LNCAP (cell line): Measurements from ENCODE around the gene ORM1.

ENCODE experiments used
- TF ChIP-seq, protein P1 (sequence below): fragments of 450-650 bp; IDR thresholded peaks from 2 replicates; pipeline ENCODE4 v1.5.1; 2017; ENCODE audit warnings: mild to moderate bottlenecking

Gene ORM1

GRCh38 chr9:114356792-114357191 is 33.9 kb downstream of the ORM1 start:
- TF ChIP-seq, protein P1, sequence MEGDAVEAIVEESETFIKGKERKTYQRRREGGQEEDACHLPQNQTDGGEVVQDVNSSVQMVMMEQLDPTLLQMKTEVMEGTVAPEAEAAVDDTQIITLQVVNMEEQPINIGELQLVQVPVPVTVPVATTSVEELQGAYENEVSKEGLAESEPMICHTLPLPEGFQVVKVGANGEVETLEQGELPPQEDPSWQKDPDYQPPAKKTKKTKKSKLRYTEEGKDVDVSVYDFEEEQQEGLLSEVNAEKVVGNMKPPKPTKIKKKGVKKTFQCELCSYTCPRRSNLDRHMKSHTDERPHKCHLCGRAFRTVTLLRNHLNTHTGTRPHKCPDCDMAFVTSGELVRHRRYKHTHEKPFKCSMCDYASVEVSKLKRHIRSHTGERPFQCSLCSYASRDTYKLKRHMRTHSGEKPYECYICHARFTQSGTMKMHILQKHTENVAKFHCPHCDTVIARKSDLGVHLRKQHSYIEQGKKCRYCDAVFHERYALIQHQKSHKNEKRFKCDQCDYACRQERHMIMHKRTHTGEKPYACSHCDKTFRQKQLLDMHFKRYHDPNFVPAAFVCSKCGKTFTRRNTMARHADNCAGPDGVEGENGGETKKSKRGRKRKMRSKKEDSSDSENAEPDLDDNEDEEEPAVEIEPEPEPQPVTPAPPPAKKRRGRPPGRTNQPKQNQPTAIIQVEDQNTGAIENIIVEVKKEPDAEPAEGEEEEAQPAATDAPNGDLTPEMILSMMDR, result no peak

DNA sequence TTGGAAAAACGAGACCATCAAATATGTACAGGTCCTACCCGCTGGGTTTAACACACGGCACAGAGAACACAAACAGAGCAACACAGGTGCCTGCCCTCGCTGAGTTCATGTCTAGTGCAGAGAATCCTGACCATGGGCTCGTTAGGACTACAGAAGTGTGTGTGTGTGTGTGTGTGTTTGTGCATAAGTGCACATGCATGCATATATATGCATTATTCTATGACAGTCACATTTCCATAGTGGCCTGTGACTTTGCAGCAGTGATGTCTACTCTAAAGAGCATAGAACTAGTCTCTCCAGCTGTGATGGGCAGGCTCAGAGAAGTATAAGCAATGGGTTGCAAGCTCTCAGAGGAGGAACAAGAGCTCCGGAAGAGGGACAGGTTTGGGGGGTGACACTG is 34.5 kb downstream of the ORM1 start:
- TF ChIP-seq, protein P1, result no peak

GRCh38 chr9:114357911-114358328 is 35.0 kb downstream of the ORM1 start:
- TF ChIP-seq, protein P1, result no peak

DNA sequence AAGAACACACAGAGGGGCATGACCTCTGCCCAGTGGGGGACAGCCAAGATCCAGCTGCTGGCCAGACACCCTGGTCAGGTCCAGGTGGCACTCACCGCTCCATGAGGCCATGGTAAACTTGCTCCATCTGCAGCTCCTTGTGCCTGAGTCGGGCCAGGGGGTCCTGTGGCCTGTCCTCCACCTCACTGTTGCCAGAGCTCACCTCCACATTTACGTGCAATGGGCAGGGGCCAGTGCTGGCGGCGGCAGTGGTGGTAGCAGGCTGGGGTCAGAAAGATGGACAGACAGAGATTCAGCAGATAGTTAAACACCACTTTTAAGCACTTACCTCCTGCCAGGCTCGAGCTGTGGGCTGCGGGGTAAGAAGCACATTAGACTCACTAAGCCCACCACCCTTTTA is 36.9 kb downstream of the ORM1 start:
- TF ChIP-seq, protein P1, result no peak

- TF ChIP-seq, protein P1, result no peak
These were observed 38.6 kb downstream of the ORM1 start for GRCh38 chr9:114361542-114361941.

DNA sequence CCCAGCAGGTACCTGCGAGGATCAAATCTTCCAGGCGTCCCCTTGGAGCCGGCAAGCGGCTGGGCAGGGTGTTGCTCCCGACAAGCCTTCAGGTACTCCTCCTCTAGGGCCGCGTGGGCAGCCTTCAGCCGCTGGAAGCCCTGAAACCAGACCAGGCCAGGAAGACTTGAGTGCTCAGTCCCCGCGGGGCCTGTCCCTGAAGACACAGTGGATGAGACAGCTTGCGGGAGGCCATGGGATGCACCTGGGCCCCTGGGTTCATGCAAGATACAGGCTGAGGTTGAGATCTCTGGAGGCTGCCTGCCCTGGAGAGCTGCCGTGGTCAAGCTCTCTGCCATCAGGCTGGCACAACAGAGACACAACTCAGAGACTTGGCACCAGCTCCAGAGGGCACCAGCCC is 39.5 kb downstream of the ORM1 start:
- TF ChIP-seq, protein P1, result no peak

DNA sequence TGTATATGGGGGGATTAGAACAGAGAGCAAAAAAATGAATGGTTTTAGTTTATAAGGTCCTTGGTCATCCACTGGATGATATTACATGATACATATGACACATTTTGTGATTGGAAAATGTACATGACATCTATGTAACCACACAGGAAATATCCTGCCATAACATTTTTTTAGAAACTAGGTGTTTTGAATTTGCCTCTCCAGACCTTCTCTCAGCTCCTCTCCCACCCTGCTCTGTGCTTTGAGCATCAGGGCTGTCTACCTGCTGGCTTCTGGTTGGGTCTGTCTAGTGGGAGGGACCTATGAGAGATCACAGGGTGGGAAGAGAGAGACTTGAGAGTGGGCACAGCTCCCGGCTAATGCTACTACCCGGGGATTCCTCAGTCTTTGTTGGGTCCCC is 40.5 kb downstream of the ORM1 start:
- TF ChIP-seq, protein P1, result no peak
